Endothelial cell of umbilical vein (primary cell): ENCODE results near the gene SYDE1. TPM values are rescaled to one million over a fixed set of nuclear protein-coding genes. Genes with fewer than 3 reads are reported as not detected.

ENCODE experiments used
- BruUV-seq: library from RNA; stranded (reverse); fragments of 400-500 nt; replicated peaks from 2 replicates; lab custom pipeline; 2021; lab: Mats Ljungman, UMichigan
- CTCF ChIA-PET: fragments of 300-600, 350-600 bp; sonication (Branson Sonifier 250); formaldehyde crosslinking; loops from one replicate; lab custom pipeline; 2021; ENCODE audit warnings: antibody characterized with exemption, inconsistent platforms; lab: Charles Lee
- POLR2A ChIA-PET: fragments of 300-600, 350-600 bp; sonication (Branson Sonifier 250); formaldehyde crosslinking; loops from one replicate; lab custom pipeline; 2021; ENCODE audit warnings: antibody characterized with exemption, inconsistent platforms; lab: Charles Lee
- DNase-seq: peaks from one replicate; pipeline ENCODE4 v3.0.0-alpha.2; 2011; ENCODE audit warnings: low read depth, low spot score
- FAIRE-seq: peaks from 2 replicates; lab custom pipeline; 2011; peaks lifted over from hg19 to GRCh38; lab: Jason Lieb, UNC
- H2AFZ ChIP-seq: 2 replicates; pipeline ENCODE4 v1.6.0; 2012; ENCODE audit warnings: low read depth, low read length, control low read depth, inconsistent platforms
- H3K27ac ChIP-seq: 2 replicates; pipeline ENCODE4 v1.5.1; 2011; ENCODE audit warnings: low read depth, mild to moderate bottlenecking, control low read depth, low read length, moderate library complexity; ENCODE audit not compliant: insufficient read depth
- H3K27me3 ChIP-seq, 2 experiments: 2 replicates each; pipeline versions ENCODE4 v1.6.0 to v1.6.1; 2011; ENCODE audit warnings: low read length in 2 of 2, mixed read lengths in 1 of 2; ENCODE audit not compliant: control insufficient read depth in 2 of 2, insufficient read depth in 2 of 2
- H3K36me3 ChIP-seq, 2 experiments: 2 replicates in 1 of 2; 3 replicates in 1 of 2; pipeline ENCODE4 v1.5.1; 2011; ENCODE audit warnings: low read length in 2 of 2, mild to moderate bottlenecking in 1 of 2, moderate library complexity in 1 of 2; ENCODE audit not compliant: control insufficient read depth in 2 of 2, insufficient read depth in 2 of 2; ENCODE audit errors: extremely low read depth in 1 of 2
- H3K4me1 ChIP-seq: 3 replicates; pipeline ENCODE4 v1.5.1; 2011; ENCODE audit warnings: mild to moderate bottlenecking, low read length; ENCODE audit not compliant: control insufficient read depth, insufficient read depth; ENCODE audit errors: extremely low read depth
- H3K4me2 ChIP-seq: 2 replicates; pipeline ENCODE4 v1.6.1; 2011; ENCODE audit warnings: low read length, control low read depth, mixed read lengths; ENCODE audit not compliant: insufficient read depth
- H3K4me3 ChIP-seq, 3 experiments: fragments of 200-600 bp in 1 of 3; sonication (generic), shearing (Covaris generic) in 1 of 3; replicated peaks in 1 of 3; 2 replicates each; pipeline ENCODE4 v1.5.1; 2011 to 2016; ENCODE audit warnings: control low read depth in 3 of 3, low read length in 3 of 3, mild to moderate bottlenecking in 2 of 3, inconsistent platforms in 1 of 3, low read depth in 1 of 3, moderate library complexity in 1 of 3; ENCODE audit not compliant: insufficient read depth in 1 of 3
- H3K79me2 ChIP-seq: 2 replicates; pipeline ENCODE4 v1.6.0; 2012; ENCODE audit warnings: low read length, inconsistent platforms; ENCODE audit not compliant: control insufficient read depth, insufficient read depth
- H3K9ac ChIP-seq: replicated peaks from 2 replicates; pipeline ENCODE3; 2011; ENCODE audit warnings: low read length, control low read depth; ENCODE audit not compliant: insufficient read depth; ENCODE audit errors: extremely low read depth
- H3K9me1 ChIP-seq: replicated peaks from 3 replicates; pipeline ENCODE4 v1.6.0; 2011; ENCODE audit warnings: mild to moderate bottlenecking, low read length; ENCODE audit not compliant: control insufficient read depth, insufficient read depth; ENCODE audit errors: extremely low read depth
- H3K9me3 ChIP-seq: replicated peaks from 2 replicates; pipeline ENCODE4 v1.5.1; 2012; ENCODE audit warnings: low read length, inconsistent platforms; ENCODE audit not compliant: control insufficient read depth, insufficient read depth
- H4K20me1 ChIP-seq: replicated peaks from 2 replicates; pipeline ENCODE3; 2011; ENCODE audit warnings: mild to moderate bottlenecking, low read length; ENCODE audit not compliant: control insufficient read depth, insufficient read depth; ENCODE audit errors: extremely low read depth
- CTCF ChIP-seq, 2 donors: IDR thresholded peaks; 1 replicate in 1 of 2; 2 replicates in 1 of 2; pipeline ENCODE4 v1.5.1; 2011; ENCODE audit warnings: low read length in 2 of 2, mild to moderate bottlenecking in 2 of 2, moderate library complexity in 2 of 2, control low read depth in 1 of 2, inconsistent platforms in 1 of 2, low read depth in 1 of 2; ENCODE audit not compliant: insufficient read depth in 1 of 2; ENCODE audit errors: extremely low read depth in 1 of 2
- EZH2 ChIP-seq: IDR thresholded peaks from 2 replicates; pipeline ENCODE4 v1.6.1; 2012; ENCODE audit warnings: borderline replicate concordance, low read depth, mild to moderate bottlenecking, moderate library complexity, low read length, inconsistent platforms; ENCODE audit not compliant: severe bottlenecking
- FOS ChIP-seq: IDR thresholded peaks from 2 replicates; pipeline ENCODE4 v1.6.1; 2011; ENCODE audit warnings: mild to moderate bottlenecking, low read length, moderate library complexity, borderline replicate concordance; ENCODE audit not compliant: insufficient read depth
- GATA2 ChIP-seq: IDR thresholded peaks from 2 replicates; pipeline ENCODE4 v1.7.0; 2011; ENCODE audit warnings: low read depth, mild to moderate bottlenecking, moderate library complexity, mixed read lengths, low read length; ENCODE audit not compliant: insufficient read length, insufficient read depth
- JUN ChIP-seq: IDR thresholded peaks from 2 replicates; pipeline ENCODE4 v1.6.1; 2011; ENCODE audit warnings: borderline replicate concordance, low read depth; ENCODE audit not compliant: insufficient read length, insufficient read depth
- MAX ChIP-seq: IDR thresholded peaks from 2 replicates; pipeline ENCODE4 v1.6.1; 2011; ENCODE audit not compliant: insufficient read depth, insufficient read length
- MYC ChIP-seq: IDR thresholded peaks from one replicate; pipeline ENCODE4 v1.6.1; 2011; ENCODE audit warnings: mild to moderate bottlenecking, low read depth, low read length
- POLR2A ChIP-seq: IDR thresholded peaks from 2 replicates; pipeline ENCODE4 v1.6.1; 2012; ENCODE audit warnings: low read depth, mild to moderate bottlenecking, control low read depth, low read length
- POLR2AphosphoS5 ChIP-seq: IDR thresholded peaks from 2 replicates; pipeline ENCODE4 v1.6.1; 2012; ENCODE audit warnings: low read depth, mild to moderate bottlenecking, control low read depth, low read length, moderate library complexity; ENCODE audit not compliant: insufficient read depth
- dilution Hi-C: fragments of 300-500 bp; cut with MboI; formaldehyde crosslinking; loops from one replicate; pipeline ENCODE4 v1.15.0; 2019; ENCODE audit warnings: low sequenced_read_pairs; ENCODE audit not compliant: extremely low pct_ligation_motif_present
- intact Hi-C: fragments of 100-400 bp; cut with micrococcal nuclease; formaldehyde crosslinking; loops from one replicate; pipeline ENCODE4 v1.10.0; 2022
- polyA plus RNA-seq, 4 experiments: library from polyadenylated mRNA; depleted of rRNA in 3 of 4; stranded (reverse) in 3 of 4; unstranded in 1 of 4; fragments of >200 nt; gene quantifications; 2 replicates each; pipeline versions ENCODE4 v1.2.1 to v1.2.3, GENCODE V29; 2011 to 2012; ENCODE audit warnings: missing spikeins in 1 of 4
- total RNA-seq: library from RNA; stranded (reverse); gene quantifications from 2 replicates; pipeline ENCODE4 v1.2.3, GENCODE V29; 2021

Gene SYDE1
- total and polyA plus RNA-seq, 2 donors (not counting 3 experiments of a cell fraction or from before 2014, with no cell fraction given) = 33.1 to 35.3 TPM

GRCh38 chr19:15108845-15109767, 1.9 kb downstream of the SYDE1 start:
- dilution Hi-C loops = no loop called here
- no peaks in the 10 kb centered on the region for H3K9me3 ChIP-seq
- no peaks in the 10 kb centered on the region for H3K9me1 ChIP-seq
- intact Hi-C loops = loop anchor here (5.0 to 10.0 kb wide), 5 partner anchors 146 to 1076 kb away; partner anchors contain the start of genes AKAP8, AKAP8L, FAM32A and TECR
- no peaks in the 10 kb centered on the region for H4K20me1 ChIP-seq
- CTCF ChIA-PET = interaction anchor here (0.7 to 1.3 kb wide), 3 partner anchors 9 to 17 kb away, joined by 3 to 7 read pairs (median 5); a partner anchor contains a TSS
- TF ChIP-seq MYC = no peak
- no peak for TF ChIP-seq POLR2AphosphoS5
- no peak overlapping the region for H3K9ac ChIP-seq
- POLR2A ChIA-PET = no interaction called here
- peaks cover 8% of the 10 kb centered on the region for H3K4me1 ChIP-seq
- FAIRE-seq (no peak), DNase-seq (no peak)
- H3K36me3 ChIP-seq = peaks cover 28 to 35% of the 10 kb centered on the region in 2 experiments
- H3K27ac ChIP-seq = no peak overlapping the region
- BruUV-seq = TSS peak; percentile 6
- H3K27me3 ChIP-seq = no peaks in the 10 kb centered on the region
- H3K4me2 ChIP-seq = no peak overlapping the region
- peaks cover 19% of the 10 kb centered on the region for H3K79me2 ChIP-seq
- H3K4me3 ChIP-seq = no peak overlapping the region
- no peak overlapping the region for H2AFZ ChIP-seq

DNA sequence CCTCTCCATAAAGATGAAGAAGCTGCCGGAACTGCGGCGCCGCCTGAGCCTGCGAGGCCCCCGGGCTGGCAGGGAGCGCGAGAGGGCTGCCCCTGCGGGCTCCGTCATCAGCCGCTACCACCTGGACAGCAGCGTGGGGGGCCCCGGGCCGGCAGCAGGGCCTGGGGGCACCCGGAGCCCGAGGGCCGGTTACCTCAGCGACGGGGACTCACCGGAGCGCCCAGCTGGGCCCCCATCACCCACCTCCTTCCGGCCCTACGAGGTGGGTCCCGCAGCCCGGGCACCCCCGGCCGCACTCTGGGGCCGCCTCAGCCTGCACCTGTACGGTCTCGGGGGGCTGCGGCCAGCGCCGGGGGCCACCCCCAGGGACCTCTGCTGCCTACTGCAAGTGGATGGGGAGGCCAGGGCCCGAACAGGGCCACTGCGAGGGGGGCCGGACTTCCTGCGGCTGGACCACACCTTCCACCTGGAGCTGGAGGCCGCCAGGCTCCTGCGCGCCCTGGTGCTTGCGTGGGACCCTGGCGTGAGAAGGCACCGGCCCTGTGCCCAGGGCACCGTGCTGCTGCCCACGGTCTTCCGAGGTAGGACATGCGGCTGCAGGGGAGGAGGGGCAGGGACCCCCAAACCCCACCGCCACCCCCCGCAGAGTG, 2.7 kb downstream of the SYDE1 start:
- FAIRE-seq = no peak
- peaks cover 29 to 38% of the 10 kb centered on the region in 2 experiments for H3K36me3 ChIP-seq
- H3K27ac ChIP-seq = no peak overlapping the region
- H3K9me1 ChIP-seq = no peaks in the 10 kb centered on the region
- peaks cover 8% of the 10 kb centered on the region for H3K4me1 ChIP-seq
- H3K27me3 ChIP-seq = no peaks in the 10 kb centered on the region
- dilution Hi-C loops (no loop called here), intact Hi-C loops (loop anchor here (5.0 to 10.0 kb wide), 5 partner anchors 145 to 1075 kb away; partner anchors contain the start of genes AKAP8, AKAP8L, FAM32A and TECR)
- H3K4me2 ChIP-seq = no peak overlapping the region
- no peaks in the 10 kb centered on the region for H3K9me3 ChIP-seq
- no peak for DNase-seq
- CTCF ChIA-PET = interaction anchor here (0.7 kb wide), 2 partner anchors 10 to 45 kb away, joined by 3 to 5 read pairs; no protein-coding TSS in a partner anchor
- no peaks in the 10 kb centered on the region for H4K20me1 ChIP-seq
- H3K79me2 ChIP-seq = peaks cover 19% of the 10 kb centered on the region
- no peak overlapping the region for H2AFZ ChIP-seq
- POLR2A ChIA-PET = no interaction called here
- H3K4me3 ChIP-seq = no peak overlapping the region
- TF ChIP-seq EZH2 (no peak), FOS (no peak), MAX (no peak), POLR2AphosphoS5 (no peak), POLR2A (no peak), JUN (no peak), CTCF (IDR thresholded peaks at IDR 0.05; ENCODE audit: extremely low read depth in 1 of 2, insufficient read depth in 1 of 2, low read depth in 1 of 2, low read length in 2 of 2) (no peak), GATA2 (no peak), MYC (no peak)
- BruUV-seq = no TSS peak
- H3K9ac ChIP-seq = no peak overlapping the region
